WI38 (cell line): Measurements from ENCODE around the gene ADH1B.

Experiments used
- H3K4me3 ChIP-seq: 2 replicates; pipeline ENCODE4 v1.5.1; 2011; ENCODE audit warnings: low read depth, mild to moderate bottlenecking, control low read depth, low read length
- CTCF ChIP-seq: IDR thresholded peaks from 2 replicates; pipeline ENCODE4 v1.5.1; 2012; ENCODE audit warnings: low read depth, mild to moderate bottlenecking, control low read depth, low read length

ADH1B gene

GRCh38 chr4:99339172-99339571 lies 18.0 kb upstream of the ADH1B start:
- no peak overlapping the region for H3K4me3 ChIP-seq
- TF ChIP-seq CTCF = no peak

- H3K4me3 ChIP-seq = no peak overlapping the region
- TF ChIP-seq CTCF = no peak
Observed at GRCh38 chr4:99336553-99336952, 15.4 kb upstream of the ADH1B start.

GRCh38 chr4:99334880-99335279 lies 13.7 kb upstream of the ADH1B start:
- H3K4me3 ChIP-seq = no peak overlapping the region
- TF ChIP-seq CTCF = no peak

- TF ChIP-seq CTCF = no peak
- no peak overlapping the region for H3K4me3 ChIP-seq
Observed at GRCh38 chr4:99330648-99331047, 9.4 kb upstream of the ADH1B start.

GRCh38 chr4:99329876-99330275 lies 8.7 kb upstream of the ADH1B start:
- H3K4me3 ChIP-seq = no peak overlapping the region

GRCh38 chr4:99324979-99325378 lies 3.8 kb upstream of the ADH1B start:
- H3K4me3 ChIP-seq = no peak overlapping the region
- TF ChIP-seq CTCF = no peak

More at GRCh38 chr4:99329876-99330275, 8.7 kb upstream of the ADH1B start:
- TF ChIP-seq CTCF = no peak

- TF ChIP-seq CTCF = no peak
- H3K4me3 ChIP-seq = no peak overlapping the region
Observed at GRCh38 chr4:99324361-99324760, 3.2 kb upstream of the ADH1B start.
